ENCODE data around the gene PWP2.
"Not testable (repeated sequence)": the region's sequence is repeated elsewhere in the genome, so short reads cannot be mapped to it uniquely, and the experiment has no call there.

The PWP2 gene

GRCh38 chr21:44122131-44122530 is 14.9 kb downstream of the PWP2 start:
- not testable (repeated sequence) for H3K36me3 ChIP-seq (ENCODE audit: low read depth); DNase-seq (ENCODE audit: low spot score); H3K27me3 ChIP-seq (ENCODE audit: insufficient read depth, poor library complexity, severe bottlenecking); H3K4me3 ChIP-seq (ENCODE audit: severe bottlenecking); H3K27ac ChIP-seq (ENCODE audit: poor library complexity, severe bottlenecking); ATAC-seq (ENCODE audit: low read depth); H3K4me1 ChIP-seq (ENCODE audit: insufficient read depth, poor library complexity, severe bottlenecking); H3K9me3 ChIP-seq (ENCODE audit: severe bottlenecking)

GRCh38 chr21:44127827-44128226 is 20.6 kb downstream of the PWP2 start:
- not testable (repeated sequence) for H3K36me3 ChIP-seq (ENCODE audit: low read depth); H3K27me3 ChIP-seq (ENCODE audit: insufficient read depth, poor library complexity, severe bottlenecking); DNase-seq (ENCODE audit: low spot score); ATAC-seq (ENCODE audit: low read depth); H3K9me3 ChIP-seq (ENCODE audit: severe bottlenecking); H3K4me1 ChIP-seq (ENCODE audit: insufficient read depth, poor library complexity, severe bottlenecking); H3K27ac ChIP-seq (ENCODE audit: poor library complexity, severe bottlenecking); H3K4me3 ChIP-seq (ENCODE audit: severe bottlenecking)

GRCh38 chr21:44133715-44134057 is 26.5 kb downstream of the PWP2 start:
- H3K4me1 ChIP-seq (ENCODE audit: insufficient read depth, poor library complexity, severe bottlenecking); H3K9me3 ChIP-seq (ENCODE audit: severe bottlenecking); H3K36me3 ChIP-seq (ENCODE audit: low read depth); DNase-seq (ENCODE audit: low spot score); H3K4me3 ChIP-seq (ENCODE audit: severe bottlenecking); H3K27ac ChIP-seq (ENCODE audit: poor library complexity, severe bottlenecking); H3K27me3 ChIP-seq (ENCODE audit: insufficient read depth, poor library complexity, severe bottlenecking): not testable (repeated sequence)
- peak; percentile 20; the same call in 1 of the 3 replicates for ATAC-seq (ENCODE audit: low read depth)

GRCh38 chr21:44134732-44135131 is 27.5 kb downstream of the PWP2 start:
- not testable (repeated sequence) for H3K9me3 ChIP-seq (ENCODE audit: severe bottlenecking); DNase-seq (ENCODE audit: low spot score); H3K4me3 ChIP-seq (ENCODE audit: severe bottlenecking); H3K36me3 ChIP-seq (ENCODE audit: low read depth); H3K27ac ChIP-seq (ENCODE audit: poor library complexity, severe bottlenecking); H3K27me3 ChIP-seq (ENCODE audit: insufficient read depth, poor library complexity, severe bottlenecking); H3K4me1 ChIP-seq (ENCODE audit: insufficient read depth, poor library complexity, severe bottlenecking); ATAC-seq (ENCODE audit: low read depth)

GRCh38 chr21:44138039-44138438 is 30.8 kb downstream of the PWP2 start:
- H3K9me3 ChIP-seq (ENCODE audit: severe bottlenecking); H3K36me3 ChIP-seq (ENCODE audit: low read depth); H3K4me1 ChIP-seq (ENCODE audit: insufficient read depth, poor library complexity, severe bottlenecking); DNase-seq (ENCODE audit: low spot score); H3K4me3 ChIP-seq (ENCODE audit: severe bottlenecking); H3K27me3 ChIP-seq (ENCODE audit: insufficient read depth, poor library complexity, severe bottlenecking); H3K27ac ChIP-seq (ENCODE audit: poor library complexity, severe bottlenecking): not testable (repeated sequence)
- peak; percentile 75 for ATAC-seq (ENCODE audit: low read depth)

GRCh38 chr21:44139787-44140551 is 32.8 kb downstream of the PWP2 start:
- not testable (repeated sequence) for ATAC-seq (ENCODE audit: low read depth); H3K27me3 ChIP-seq (ENCODE audit: insufficient read depth, poor library complexity, severe bottlenecking); H3K9me3 ChIP-seq (ENCODE audit: severe bottlenecking); H3K4me3 ChIP-seq (ENCODE audit: severe bottlenecking); H3K27ac ChIP-seq (ENCODE audit: poor library complexity, severe bottlenecking); H3K4me1 ChIP-seq (ENCODE audit: insufficient read depth, poor library complexity, severe bottlenecking); DNase-seq (ENCODE audit: low spot score); H3K36me3 ChIP-seq (ENCODE audit: low read depth)

GRCh38 chr21:44140552-44140932 is 33.3 kb downstream of the PWP2 start:
- not testable (repeated sequence) for H3K4me1 ChIP-seq (ENCODE audit: insufficient read depth, poor library complexity, severe bottlenecking); H3K4me3 ChIP-seq (ENCODE audit: severe bottlenecking); H3K27ac ChIP-seq (ENCODE audit: poor library complexity, severe bottlenecking); H3K9me3 ChIP-seq (ENCODE audit: severe bottlenecking); ATAC-seq (ENCODE audit: low read depth); DNase-seq (ENCODE audit: low spot score); H3K27me3 ChIP-seq (ENCODE audit: insufficient read depth, poor library complexity, severe bottlenecking); H3K36me3 ChIP-seq (ENCODE audit: low read depth)

GRCh38 chr21:44142470-44142869 is 35.3 kb downstream of the PWP2 start:
- H3K27me3 ChIP-seq (ENCODE audit: insufficient read depth, poor library complexity, severe bottlenecking); H3K36me3 ChIP-seq (ENCODE audit: low read depth); H3K27ac ChIP-seq (ENCODE audit: poor library complexity, severe bottlenecking); H3K4me3 ChIP-seq (ENCODE audit: severe bottlenecking); H3K9me3 ChIP-seq (ENCODE audit: severe bottlenecking); H3K4me1 ChIP-seq (ENCODE audit: insufficient read depth, poor library complexity, severe bottlenecking); DNase-seq (ENCODE audit: low spot score); ATAC-seq (ENCODE audit: low read depth): not testable (repeated sequence)

GRCh38 chr21:44143380-44143779 is 36.2 kb downstream of the PWP2 start:
- not testable (repeated sequence) for ATAC-seq (ENCODE audit: low read depth); H3K4me3 ChIP-seq (ENCODE audit: severe bottlenecking); H3K27me3 ChIP-seq (ENCODE audit: insufficient read depth, poor library complexity, severe bottlenecking); DNase-seq (ENCODE audit: low spot score); H3K9me3 ChIP-seq (ENCODE audit: severe bottlenecking); H3K36me3 ChIP-seq (ENCODE audit: low read depth); H3K27ac ChIP-seq (ENCODE audit: poor library complexity, severe bottlenecking); H3K4me1 ChIP-seq (ENCODE audit: insufficient read depth, poor library complexity, severe bottlenecking)

- not testable (repeated sequence) for ATAC-seq (ENCODE audit: low read depth); H3K27ac ChIP-seq (ENCODE audit: poor library complexity, severe bottlenecking); H3K4me3 ChIP-seq (ENCODE audit: severe bottlenecking); H3K9me3 ChIP-seq (ENCODE audit: severe bottlenecking); DNase-seq (ENCODE audit: low spot score); H3K4me1 ChIP-seq (ENCODE audit: insufficient read depth, poor library complexity, severe bottlenecking); H3K27me3 ChIP-seq (ENCODE audit: insufficient read depth, poor library complexity, severe bottlenecking); H3K36me3 ChIP-seq (ENCODE audit: low read depth)
These were observed 36.8 kb downstream of the PWP2 start for GRCh38 chr21:44143996-44144395.

- not testable (repeated sequence) for H3K36me3 ChIP-seq (ENCODE audit: low read depth); ATAC-seq (ENCODE audit: low read depth); H3K4me1 ChIP-seq (ENCODE audit: insufficient read depth, poor library complexity, severe bottlenecking); DNase-seq (ENCODE audit: low spot score); H3K9me3 ChIP-seq (ENCODE audit: severe bottlenecking); H3K4me3 ChIP-seq (ENCODE audit: severe bottlenecking); H3K27me3 ChIP-seq (ENCODE audit: insufficient read depth, poor library complexity, severe bottlenecking); H3K27ac ChIP-seq (ENCODE audit: poor library complexity, severe bottlenecking)
These were observed 37.8 kb downstream of the PWP2 start for GRCh38 chr21:44144784-44145602.

All from RWPE2 (cell line).